HEK293 (cell line): ENCODE measurements around the gene KLHL8.

Experiments
- CTCF ChIA-PET: fragments of 350-600 bp; formaldehyde crosslinking; extraction: SDS; loops from one replicate; lab custom pipeline; 2021; ENCODE audit warnings: antibody characterized with exemption; lab: Yijun Ruan, JAX
- POLR2A ChIA-PET: fragments of 300-600 bp; formaldehyde crosslinking; extraction: SDS; loops from one replicate; lab custom pipeline; 2020; ENCODE audit warnings: antibody characterized with exemption, inconsistent platforms; lab: Yijun Ruan, JAX
- H3K27ac ChIP-seq: fragments of 200-500 bp; sonication (Bioruptor generic); 2 replicates; pipeline ENCODE4 v1.5.1; 2014; ENCODE audit warnings: low read depth, low read length, control low read depth, inconsistent platforms; ENCODE audit errors: extremely low read depth
- H3K36me3 ChIP-seq, 2 experiments: fragments of 200-500 bp in 1 of 2; sonication (Bioruptor generic) in 1 of 2; 1 replicate in 1 of 2; 2 replicates in 1 of 2; pipeline ENCODE4 v1.5.1; 2014 to 2017; ENCODE audit warnings: inconsistent platforms in 2 of 2, low read length in 2 of 2; ENCODE audit not compliant: control insufficient read depth in 2 of 2, insufficient read depth in 1 of 2
- H3K4me1 ChIP-seq: fragments of 200-500 bp; sonication (Bioruptor generic); 2 replicates; pipeline ENCODE4 v1.5.1; 2014; ENCODE audit warnings: mild to moderate bottlenecking, low read length, inconsistent platforms; ENCODE audit not compliant: control insufficient read depth, insufficient read depth
- H3K4me3 ChIP-seq: 2 replicates; pipeline ENCODE4 v1.5.1; 2011; ENCODE audit warnings: low read depth, mild to moderate bottlenecking, control low read depth, low read length, moderate library complexity
- H3K9me3 ChIP-seq: fragments of 200-500 bp; sonication (Bioruptor generic); 2 replicates; pipeline ENCODE4 v1.5.1; 2014; ENCODE audit warnings: low read depth, low read length, inconsistent platforms; ENCODE audit not compliant: control insufficient read depth, insufficient read depth
- HOXD13 ChIP-seq: sonication (generic); formaldehyde crosslinking; IDR thresholded peaks from 2 replicates; pipeline ENCODE4 v1.8.0; 2022; ENCODE audit warnings: missing genetic modification reagents, borderline replicate concordance
- SALL2 ChIP-seq: fragments of 450-650 bp; formaldehyde crosslinking; IDR thresholded peaks from 2 replicates; pipeline ENCODE4 v1.5.0; 2017; ENCODE audit warnings: missing biosample characterization, mild to moderate bottlenecking, missing genetic modification characterization, borderline replicate concordance
- SCRT2 ChIP-seq: fragments of 450-650 bp; formaldehyde crosslinking; IDR thresholded peaks from 2 replicates; pipeline ENCODE4 v1.5.1; 2016; ENCODE audit warnings: missing biosample characterization, missing genetic modification characterization
- YY1 ChIP-seq: fragments of 450-650 bp; formaldehyde crosslinking; IDR thresholded peaks from 2 replicates; pipeline ENCODE4 v1.5.1; 2018; ENCODE audit warnings: missing biosample characterization, missing genetic modification characterization
- ZFP41 ChIP-seq: fragments of 450-650 bp; formaldehyde crosslinking; IDR thresholded peaks from 2 replicates; pipeline ENCODE4 v1.5.1; 2016; ENCODE audit warnings: missing biosample characterization, missing genetic modification characterization, borderline replicate concordance
- ZIC2 ChIP-seq: fragments of 450-650 bp; formaldehyde crosslinking; IDR thresholded peaks from 2 replicates; pipeline ENCODE4 v1.5.1; 2016; ENCODE audit warnings: missing biosample characterization, missing genetic modification characterization
- ZNF138 ChIP-seq: fragments of 450-650 bp; formaldehyde crosslinking; IDR thresholded peaks from 2 replicates; pipeline ENCODE4 v1.5.1; 2016; ENCODE audit warnings: missing biosample characterization, missing genetic modification characterization, borderline replicate concordance
- ZNF174 ChIP-seq: fragments of 450-650 bp; formaldehyde crosslinking; IDR thresholded peaks from 2 replicates; pipeline ENCODE4 v1.5.0; 2017; ENCODE audit warnings: missing biosample characterization, mild to moderate bottlenecking, missing genetic modification characterization
- ZNF335 ChIP-seq: fragments of 450-650 bp; formaldehyde crosslinking; conservative IDR thresholded peaks from 2 replicates; pipeline ENCODE4 v1.5.1; 2016; ENCODE audit warnings: missing biosample characterization, missing genetic modification characterization
- ZNF366 ChIP-seq: fragments of 450-650 bp; formaldehyde crosslinking; conservative IDR thresholded peaks from 2 replicates; pipeline ENCODE4 v1.5.1; 2016; ENCODE audit warnings: missing biosample characterization, missing genetic modification characterization
- ZNF416 ChIP-seq: fragments of 450-650 bp; formaldehyde crosslinking; IDR thresholded peaks from 2 replicates; pipeline ENCODE4 v1.5.1; 2016; ENCODE audit warnings: missing biosample characterization, missing genetic modification characterization
- ZNF433 ChIP-seq: fragments of 450-650 bp; formaldehyde crosslinking; IDR thresholded peaks from 2 replicates; pipeline ENCODE4 v1.5.1; 2016; ENCODE audit warnings: missing biosample characterization, missing genetic modification characterization, low read depth
- ZNF510 ChIP-seq: fragments of 450-650 bp; formaldehyde crosslinking; IDR thresholded peaks from 2 replicates; pipeline ENCODE4 v1.5.1; 2018; ENCODE audit warnings: mild to moderate bottlenecking, missing genetic modification characterization, missing biosample characterization; ENCODE audit not compliant: insufficient replicate concordance
- ZNF514 ChIP-seq: fragments of 450-650 bp; formaldehyde crosslinking; IDR thresholded peaks from 2 replicates; pipeline ENCODE4 v1.5.1; 2016; ENCODE audit warnings: missing biosample characterization, missing genetic modification characterization
- ZNF529 ChIP-seq: fragments of 450-650 bp; formaldehyde crosslinking; IDR thresholded peaks from 2 replicates; pipeline ENCODE4 v1.5.1; 2017; ENCODE audit warnings: missing genetic modification characterization, missing biosample characterization; ENCODE audit not compliant: insufficient replicate concordance
- ZNF654 ChIP-seq: fragments of 450-650 bp; formaldehyde crosslinking; IDR thresholded peaks from 2 replicates; pipeline ENCODE4 v1.5.1; 2016; ENCODE audit warnings: low read depth, missing biosample characterization, missing genetic modification characterization
- ZNF660 ChIP-seq: fragments of 450-650 bp; IDR thresholded peaks from 2 replicates; pipeline ENCODE4 v1.5.1; 2018; ENCODE audit warnings: missing biosample characterization, mild to moderate bottlenecking, missing genetic modification characterization
- ZNF843 ChIP-seq: fragments of 450-650 bp; formaldehyde crosslinking; IDR thresholded peaks from 2 replicates; pipeline ENCODE4 v1.5.1; 2016; ENCODE audit warnings: missing biosample characterization, missing genetic modification characterization
- TF ChIP-seq, protein P1 (sequence below): fragments of 450-650 bp; formaldehyde crosslinking; IDR thresholded peaks from 2 replicates; pipeline ENCODE4; 2016; ENCODE audit warnings: missing biosample characterization, missing genetic modification characterization
- TF ChIP-seq, protein P2 (sequence below): fragments of 450-650 bp; formaldehyde crosslinking; IDR thresholded peaks from 2 replicates; pipeline ENCODE4 v1.5.1; 2016; ENCODE audit warnings: missing biosample characterization, missing genetic modification characterization
- TF ChIP-seq, protein P3 (sequence below): fragments of 450-650 bp; formaldehyde crosslinking; IDR thresholded peaks from 2 replicates; pipeline ENCODE4 v1.5.1; 2017; ENCODE audit warnings: missing biosample characterization, missing genetic modification characterization

KLHL8 gene

DNA sequence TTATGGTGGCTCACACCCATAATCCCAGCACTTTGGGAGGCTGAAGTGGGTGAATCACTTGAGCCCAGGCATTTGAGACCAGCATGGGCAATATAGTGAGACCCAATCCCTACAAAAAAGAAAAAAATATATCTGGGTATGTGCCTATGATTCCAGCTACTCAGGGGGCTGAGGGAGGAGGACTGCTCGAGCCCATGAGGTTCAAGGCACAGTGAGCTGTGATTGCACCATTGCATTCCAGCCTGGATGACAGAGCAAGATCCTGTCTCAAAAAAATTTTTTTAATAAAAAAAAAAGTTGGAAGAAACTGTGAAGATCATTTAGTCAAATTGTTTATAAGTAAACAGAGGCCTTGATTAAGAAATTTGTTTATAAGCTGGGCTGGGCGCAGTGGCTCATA lies 39.7 kb downstream of the KLHL8 start:
- POLR2A ChIA-PET = no interaction called here
- TF ChIP-seq, protein P1, sequence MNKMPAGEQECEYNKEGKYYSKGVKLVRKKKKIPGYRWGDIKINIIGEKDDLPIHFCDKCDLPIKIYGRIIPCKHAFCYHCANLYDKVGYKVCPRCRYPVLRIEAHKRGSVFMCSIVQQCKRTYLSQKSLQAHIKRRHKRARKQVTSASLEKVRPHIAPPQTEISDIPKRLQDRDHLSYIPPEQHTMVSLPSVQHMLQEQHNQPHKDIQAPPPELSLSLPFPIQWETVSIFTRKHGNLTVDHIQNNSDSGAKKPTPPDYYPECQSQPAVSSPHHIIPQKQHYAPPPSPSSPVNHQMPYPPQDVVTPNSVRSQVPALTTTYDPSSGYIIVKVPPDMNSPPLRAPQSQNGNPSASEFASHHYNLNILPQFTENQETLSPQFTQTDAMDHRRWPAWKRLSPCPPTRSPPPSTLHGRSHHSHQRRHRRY (tag by site-specific recombination) = no peak
- TF ChIP-seq HOXD13 (CRISPR knock-in tag) (no peak), SCRT2 (tag by site-specific recombination) (no peak), SALL2 (no peak), ZNF660 (no peak), ZNF366 (no peak), ZNF416 (tag by site-specific recombination) (no peak), ZNF843 (tag by site-specific recombination) (no peak), ZNF138 (tag by site-specific recombination) (no peak)
- TF ChIP-seq, protein P2, sequence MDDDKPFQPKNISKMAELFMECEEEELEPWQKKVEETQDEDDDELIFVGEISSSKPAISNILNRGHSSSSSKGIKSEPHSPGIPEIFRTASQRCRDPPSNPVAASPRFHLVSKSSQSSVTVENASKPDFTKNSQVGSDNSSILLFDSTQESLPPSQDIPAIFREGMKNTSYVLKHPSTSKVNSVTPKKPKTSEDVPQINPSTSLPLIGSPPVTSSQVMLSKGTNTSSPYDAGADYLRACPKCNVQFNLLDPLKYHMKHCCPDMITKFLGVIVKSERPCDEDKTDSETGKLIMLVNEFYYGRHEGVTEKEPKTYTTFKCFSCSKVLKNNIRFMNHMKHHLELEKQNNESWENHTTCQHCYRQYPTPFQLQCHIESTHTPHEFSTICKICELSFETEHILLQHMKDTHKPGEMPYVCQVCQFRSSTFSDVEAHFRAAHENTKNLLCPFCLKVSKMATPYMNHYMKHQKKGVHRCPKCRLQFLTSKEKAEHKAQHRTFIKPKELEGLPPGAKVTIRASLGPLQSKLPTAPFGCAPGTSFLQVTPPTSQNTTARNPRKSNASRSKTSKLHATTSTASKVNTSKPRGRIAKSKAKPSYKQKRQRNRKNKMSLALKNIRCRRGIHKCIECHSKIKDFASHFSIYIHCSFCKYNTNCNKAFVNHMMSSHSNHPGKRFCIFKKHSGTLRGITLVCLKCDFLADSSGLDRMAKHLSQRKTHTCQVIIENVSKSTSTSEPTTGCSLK (tag by site-specific recombination) = no peak
- H3K27ac ChIP-seq = no peak overlapping the region

DNA sequence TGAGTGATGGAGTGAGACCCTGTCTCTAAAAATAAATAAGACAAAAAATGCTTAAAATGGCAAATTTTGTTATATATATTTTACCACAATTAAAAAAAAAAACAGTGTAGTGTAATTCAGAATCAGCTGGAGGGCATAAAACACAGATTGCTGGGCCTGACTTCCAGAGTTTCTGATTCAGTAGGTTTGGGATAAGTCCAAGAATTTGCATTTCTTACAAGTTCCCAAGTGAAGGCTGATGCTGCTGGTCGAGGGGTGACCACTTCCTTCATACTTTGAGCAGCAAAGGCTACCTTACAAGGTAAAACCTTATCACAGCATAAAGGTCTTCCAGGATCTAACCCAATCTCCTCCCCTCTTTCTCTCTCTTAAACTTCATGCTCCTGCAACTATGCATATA lies 40.7 kb downstream of the KLHL8 start:
- ChIA-PET POLR2A (no interaction called here), CTCF (no interaction called here)
- H3K36me3 ChIP-seq = peaks cover 0 to 9% of the 10 kb centered on the region in 2 experiments; a peak in 2 of 3 replicates
- H3K4me1 ChIP-seq = no peaks in the 10 kb centered on the region
- TF ChIP-seq ZIC2 (tag by site-specific recombination) (no peak), ZNF514 (tag by site-specific recombination) (no peak), ZNF654 (tag by site-specific recombination) (no peak), ZFP41 (tag by site-specific recombination) (no peak), ZNF174 (tag by site-specific recombination) (no peak)
- TF ChIP-seq, protein P3, sequence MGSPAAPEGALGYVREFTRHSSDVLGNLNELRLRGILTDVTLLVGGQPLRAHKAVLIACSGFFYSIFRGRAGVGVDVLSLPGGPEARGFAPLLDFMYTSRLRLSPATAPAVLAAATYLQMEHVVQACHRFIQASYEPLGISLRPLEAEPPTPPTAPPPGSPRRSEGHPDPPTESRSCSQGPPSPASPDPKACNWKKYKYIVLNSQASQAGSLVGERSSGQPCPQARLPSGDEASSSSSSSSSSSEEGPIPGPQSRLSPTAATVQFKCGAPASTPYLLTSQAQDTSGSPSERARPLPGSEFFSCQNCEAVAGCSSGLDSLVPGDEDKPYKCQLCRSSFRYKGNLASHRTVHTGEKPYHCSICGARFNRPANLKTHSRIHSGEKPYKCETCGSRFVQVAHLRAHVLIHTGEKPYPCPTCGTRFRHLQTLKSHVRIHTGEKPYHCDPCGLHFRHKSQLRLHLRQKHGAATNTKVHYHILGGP (tag by site-specific recombination) = no peak
- no peak overlapping the region for H3K4me3 ChIP-seq
- no peaks in the 10 kb centered on the region for H3K9me3 ChIP-seq
- H3K27ac ChIP-seq = no peak overlapping the region

More for the DNA sequence above, 39.7 kb downstream of the KLHL8 start:
- CTCF ChIA-PET = no interaction called here
- no peaks in the 10 kb centered on the region for H3K4me1 ChIP-seq
- H3K4me3 ChIP-seq = no peak overlapping the region
- H3K36me3 ChIP-seq = peaks cover 0 to 9% of the 10 kb centered on the region in 2 experiments; a peak in 2 of 3 replicates
- no peaks in the 10 kb centered on the region for H3K9me3 ChIP-seq

DNA sequence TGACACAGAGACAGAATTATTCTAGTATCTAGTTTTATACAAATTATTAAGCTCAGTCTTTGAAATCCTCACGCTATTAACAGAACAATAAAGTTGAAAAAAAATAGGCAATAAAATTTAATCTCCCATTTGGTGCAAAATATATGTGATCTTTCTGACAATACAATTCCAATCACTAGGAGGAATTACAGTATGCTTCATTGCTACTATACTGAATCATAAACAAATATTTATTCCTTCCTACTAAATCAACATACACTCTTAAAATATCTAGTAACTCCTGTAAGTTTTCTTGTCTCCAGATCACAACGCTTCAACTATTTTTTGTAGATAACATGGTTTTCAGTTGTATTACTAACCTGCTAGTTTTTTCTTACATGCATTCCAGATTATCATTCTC lies 45.7 kb downstream of the KLHL8 start:
- POLR2A ChIA-PET = no interaction called here
- no peak overlapping the region for H3K27ac ChIP-seq
- TF ChIP-seq ZNF510 (tag by site-specific recombination) = no peak
- TF ChIP-seq YY1 (tag by site-specific recombination) = no peak
- TF ChIP-seq ZNF433 (tag by site-specific recombination) = no peak
- no peak for TF ChIP-seq ZNF335 (tag by site-specific recombination)
- TF ChIP-seq ZNF529 (tag by site-specific recombination) = no peak
- TF ChIP-seq, all 188 proteins: peak for 0
- H3K36me3 ChIP-seq = peaks cover 0 to 16% of the 10 kb centered on the region in 2 experiments; a peak in 2 of 3 replicates
- H3K9me3 ChIP-seq = no peaks in the 10 kb centered on the region
- CTCF ChIA-PET = no interaction called here
- no peak overlapping the region for H3K4me3 ChIP-seq
- no peaks in the 10 kb centered on the region for H3K4me1 ChIP-seq
